K562 (cell line): ENCODE data around the gene DEPP1. TPM values are rescaled to one million over a fixed set of nuclear protein-coding genes. Genes with fewer than 3 reads are reported as not detected.
A peak's percentile ranks its signal among the peaks of the same experiment; 100 is the strongest.

ENCODE experiments used
- ATAC-seq: fragments of 200-7000 bp; cut with Tn5 transposase; 3 replicates; pipeline ENCODE4 v1.9.1; 2020; ENCODE audit warnings: moderate library complexity
- BruUV-seq: library from RNA; stranded (reverse); fragments of 400-500 nt; replicated peaks from 2 replicates; lab custom pipeline; 2021; lab: Mats Ljungman, UMichigan
- CTCF ChIA-PET: fragments of 300-600 bp; formaldehyde crosslinking; extraction: SDS; loops from one replicate; lab custom pipeline; 2021; ENCODE audit warnings: low intra/inter-chr PET ratio; lab: Yijun Ruan, JAX
- POLR2A ChIA-PET: fragments of 300-600, 350-650 bp; sonication (Branson Sonifier 250); formaldehyde crosslinking; extraction: SDS; loops from one replicate; lab custom pipeline; 2021; ENCODE audit warnings: antibody characterized with exemption, inconsistent platforms; lab: Yijun Ruan, JAX
- DNase-seq, 4 experiments: peaks; one replicate each; pipeline versions ENCODE4 v3.0.0 to v3.0.0-alpha.2; 2011 to 2018; ENCODE audit warnings: low spot score in 3 of 4, mixed read lengths in 3 of 4; ENCODE audit errors: extremely low read depth in 1 of 4
- FAIRE-seq: peaks from 2 replicates; lab custom pipeline; 2011; peaks lifted over from hg19 to GRCh38; lab: Jason Lieb, UNC
- H2AFZ ChIP-seq: 2 replicates; pipeline ENCODE4 v1.6.0; 2011; ENCODE audit warnings: low read depth, low read length, control low read depth, inconsistent platforms
- H3K27ac ChIP-seq: fragments of 200-600 bp; 3 replicates; pipeline ENCODE4 v1.8.0; 2011; ENCODE audit warnings: low read depth, mild to moderate bottlenecking, control low read depth, inconsistent platforms, low read length, moderate library complexity, mixed read lengths; ENCODE audit errors: extremely low read depth
- H3K27me3 ChIP-seq, 2 experiments: fragments of 300-600 bp in 1 of 2; 2 replicates in 1 of 2; 3 replicates in 1 of 2; pipeline versions ENCODE4 v1.6.0 to v1.8.0; 2011; ENCODE audit warnings: inconsistent platforms in 2 of 2, low read length in 2 of 2, mild to moderate bottlenecking in 1 of 2, mixed read lengths in 1 of 2, moderate library complexity in 1 of 2; ENCODE audit not compliant: control insufficient read depth in 2 of 2, insufficient read depth in 2 of 2
- H3K36me3 ChIP-seq: fragments of 300-600 bp; 3 replicates; pipeline ENCODE4 v1.8.0; 2011; ENCODE audit warnings: mild to moderate bottlenecking, low read length, inconsistent platforms; ENCODE audit not compliant: control insufficient read depth, insufficient read depth
- H3K4me1 ChIP-seq, 2 experiments: fragments of 200-600 bp in 1 of 2; replicated peaks in 1 of 2; 2 replicates in 1 of 2; 3 replicates in 1 of 2; pipeline versions ENCODE4 v1.5.1 to v1.8.0; 2011; ENCODE audit warnings: inconsistent platforms in 2 of 2, low read length in 2 of 2, mild to moderate bottlenecking in 1 of 2, mixed read lengths in 1 of 2, moderate library complexity in 1 of 2; ENCODE audit not compliant: control insufficient read depth in 2 of 2, insufficient read depth in 2 of 2
- H3K4me2 ChIP-seq: 2 replicates; pipeline ENCODE4 v1.6.1; 2011; ENCODE audit warnings: low read length, control low read depth, inconsistent platforms, mixed read lengths; ENCODE audit not compliant: insufficient read depth
- H3K4me3 ChIP-seq: fragments of 200-600 bp; sonication (generic), shearing (Covaris generic); 2 replicates; pipeline ENCODE4 v1.5.1; 2016; ENCODE audit warnings: control low read depth, inconsistent platforms
- H3K79me2 ChIP-seq: fragments of 200-600 bp; 3 replicates; pipeline ENCODE4 v1.8.0; 2011; ENCODE audit warnings: low read length, inconsistent platforms; ENCODE audit not compliant: control insufficient read depth, insufficient read depth
- H3K9ac ChIP-seq, 2 experiments: 2 replicates each; pipeline versions ENCODE4 v1.6.0 to v1.6.1; 2011; ENCODE audit warnings: low read depth in 2 of 2, low read length in 2 of 2, control low read depth in 1 of 2, inconsistent platforms in 1 of 2, mild to moderate bottlenecking in 1 of 2, mixed read lengths in 1 of 2; ENCODE audit not compliant: insufficient read depth in 1 of 2
- H3K9me1 ChIP-seq: one replicate; pipeline ENCODE4 v1.6.0; 2011; ENCODE audit warnings: inconsistent platforms, mild to moderate bottlenecking, low read length, moderate library complexity; ENCODE audit not compliant: control insufficient read depth, insufficient read depth
- H3K9me3 ChIP-seq: replicated peaks from 2 replicates; pipeline ENCODE4 v1.5.1; 2011; ENCODE audit warnings: low read depth, low read length, inconsistent platforms; ENCODE audit not compliant: control insufficient read depth, insufficient read depth
- H4K20me1 ChIP-seq: replicated peaks from 2 replicates; pipeline ENCODE4 v1.6.1; 2011; ENCODE audit warnings: low read length, inconsistent platforms, mixed read lengths; ENCODE audit not compliant: control insufficient read depth, insufficient read depth
- CREB3L1 ChIP-seq: fragments of 450-650 bp; IDR thresholded peaks from 2 replicates; pipeline ENCODE4 v1.6.1; 2014; ENCODE audit warnings: low read depth, mild to moderate bottlenecking, moderate library complexity, borderline replicate concordance
- CTCF ChIP-seq, 3 experiments: IDR thresholded peaks in 2 of 3; conservative IDR thresholded peaks in 1 of 3; 2 replicates each; pipeline ENCODE4 v1.5.1; 2011 to 2012; ENCODE audit warnings: low read length in 3 of 3, mild to moderate bottlenecking in 3 of 3, control low read depth in 2 of 3, improper control_type of control experiment in 1 of 3, inconsistent platforms in 1 of 3, low read depth in 1 of 3, mixed read lengths in 1 of 3, moderate library complexity in 1 of 3; ENCODE audit not compliant: insufficient read depth in 2 of 3
- MIER1 ChIP-seq: fragments of 450-650 bp; IDR thresholded peaks from 2 replicates; pipeline ENCODE4 v1.6.1; 2016; ENCODE audit warnings: antibody characterized with exemption, mild to moderate bottlenecking, low read depth
- MTA3 ChIP-seq: fragments of 450-650 bp; formaldehyde crosslinking; IDR thresholded peaks from 2 replicates; pipeline ENCODE4 v1.6.1; 2017; ENCODE audit warnings: mild to moderate bottlenecking, borderline replicate concordance
- TAF1 ChIP-seq: IDR thresholded peaks from 2 replicates; pipeline ENCODE4 v1.6.1; 2011; ENCODE audit warnings: mild to moderate bottlenecking, low read length, moderate library complexity; ENCODE audit not compliant: insufficient read depth, control insufficient read depth, severe bottlenecking; ENCODE audit errors: extremely low read depth
- TBL1XR1 ChIP-seq, 2 experiments: IDR thresholded peaks; 2 replicates each; pipeline ENCODE4 v1.6.1; 2012; ENCODE audit warnings: improper control_type of control experiment in 2 of 2, low read length in 2 of 2, mild to moderate bottlenecking in 1 of 2
- WGBS: fragments of 100-300 bp; shearing (Covaris generic); methylation state at CpG from one replicate; pipeline ENCODE4 v1.1.6; 2016; ENCODE audit warnings: low coverage, mixed read lengths; ENCODE audit not compliant: insufficient coverage; ENCODE audit errors: missing lambda C conversion rate; 5-methylcytosine and 5-hydroxymethylcytosine counted together
- in situ Hi-C: fragments of 300-500 bp; cut with MboI; formaldehyde crosslinking; loops from 4 replicates; pipeline ENCODE4 v1.15.0; 2018; ENCODE audit warnings: inconsistent platforms, mixed read lengths
- intact Hi-C: fragments of 100-400 bp; cut with micrococcal nuclease; formaldehyde crosslinking; loops from 2 replicates; pipeline ENCODE4 v1.14.2; 2022
- polyA plus RNA-seq, 8 experiments: library from polyadenylated mRNA; depleted of rRNA in 4 of 8; stranded (reverse) in 5 of 8; unstranded in 3 of 8; fragments of >200 nt; fragmentation: Nextera tagmentation in 2 of 8; fragmentation: Illumina TruSeq in 1 of 8; extraction: Ambion mirVana in 2 of 8; extraction: Trizol in 1 of 8; gene quantifications; 2 replicates each; pipeline versions ENCODE4 v1.2.1 to v1.2.3, GENCODE V29; 2011 to 2014; ENCODE audit warnings: inconsistent platforms in 1 of 8, missing spikeins in 1 of 8
- total RNA-seq, 7 experiments: library from RNA; depleted of rRNA in 6 of 7; stranded (reverse); fragments of >200 nt in 6 of 7; fragmentation: Illumina TruSeq in 2 of 7; extraction: Trizol in 2 of 7; gene quantifications; 2 replicates each; pipeline versions ENCODE4 v1.2.1 to v1.2.3, GENCODE V29; 2011 to 2021; ENCODE audit warnings: low replicate concordance in 1 of 7
- TF ChIP-seq, protein P1 (sequence below): fragments of 200-800 bp; sonication (Bioruptor generic); IDR thresholded peaks from 2 replicates; pipeline ENCODE4 v1.6.1; 2017; ENCODE audit warnings: missing genetic modification characterization, missing compliant biosample characterization
- TF ChIP-seq, protein P2 (sequence below): fragments of 450-650 bp; IDR thresholded peaks from 2 replicates; pipeline ENCODE4 v1.6.1; 2016; ENCODE audit warnings: borderline replicate concordance

The DEPP1 gene
- total and polyA plus RNA-seq, 9 of the 15 experiments (the other 6 are each of a cell fraction or from before 2014, with no cell fraction given) = 0.04 to 0.54 (median 0.20) TPM; not detected in 1

DNA sequence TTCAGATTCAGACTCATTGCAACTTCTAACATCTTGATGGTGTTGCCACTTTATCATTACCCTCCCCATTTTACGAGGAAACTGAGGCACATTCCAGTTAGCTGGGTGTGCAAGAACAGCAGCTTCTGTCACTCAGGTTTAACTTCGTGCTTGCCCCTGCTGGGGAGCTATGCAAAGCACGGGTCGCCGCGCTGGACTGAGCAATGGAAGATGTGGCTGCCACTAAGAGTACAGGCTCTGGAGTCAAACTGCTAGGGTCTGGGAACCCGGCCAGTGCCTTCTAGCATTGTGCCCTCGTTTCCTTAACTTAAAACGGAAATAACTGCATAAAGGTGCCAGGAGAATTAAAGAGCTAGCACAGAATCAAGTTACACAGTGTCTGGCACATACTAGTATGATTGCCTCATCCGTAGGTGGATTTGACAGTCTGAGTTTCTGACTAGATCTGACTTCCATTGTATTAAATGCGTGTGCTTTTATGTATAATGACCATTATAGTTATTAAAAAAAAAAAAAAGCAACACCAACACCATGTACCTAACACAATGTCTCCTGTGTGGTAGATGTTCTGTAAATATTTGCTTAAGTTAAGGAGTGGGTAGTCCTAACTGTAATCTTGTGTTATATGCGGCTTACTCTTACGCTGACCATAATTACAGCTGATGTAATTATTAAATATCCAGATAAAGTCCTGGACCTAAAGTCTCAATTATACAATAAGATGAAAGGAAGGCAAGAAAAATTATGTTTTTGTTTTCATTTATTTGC, 23.0 kb upstream of the DEPP1 start:
- no peaks in the 10 kb centered on the region for H3K9me1 ChIP-seq
- H3K36me3 ChIP-seq = peaks cover 28% of the 10 kb centered on the region
- POLR2A ChIA-PET = interaction anchor here (1.1 kb wide), 1 partner anchor 9 kb away, joined by 3 read pairs; no protein-coding TSS in a partner anchor
- peaks cover 16% of the 10 kb centered on the region for H3K9me3 ChIP-seq
- H3K4me3 ChIP-seq = peak overlapping the region; percentile 48
- no TSS peak for BruUV-seq
- 5% methylated on average over 13 of the region's 13 CpGs for whole genome bisulfite sequencing
- H4K20me1 ChIP-seq = no peaks in the 10 kb centered on the region
- peak overlapping the region; percentile 85 for H3K27ac ChIP-seq
- peak overlapping the region; percentile 88 for H3K4me2 ChIP-seq
- peaks cover 29% of the 10 kb centered on the region for H3K79me2 ChIP-seq
- peaks cover 10 to 12% of the 10 kb centered on the region in 2 experiments; a peak in 3 of 5 replicates for H3K4me1 ChIP-seq
- H3K27me3 ChIP-seq = peaks cover 0 to 3% of the 10 kb centered on the region in 2 experiments; a peak in 1 of 5 replicates
- CTCF ChIA-PET = no interaction called here
- intact Hi-C loops = no loop called here
- H3K9ac ChIP-seq = peak overlapping the region; percentile 86 to 91
- in situ Hi-C loops = loop anchor here (10.0 kb wide), 1 partner anchor 463 kb away; no protein-coding TSS in a partner anchor
- FAIRE-seq (peak; percentile 59), DNase-seq (peak in 3 of 4 experiments; percentile 50 to 80 (median 77)), ATAC-seq (peak; percentile 90)
- H2AFZ ChIP-seq = peak overlapping the region; percentile 96
- TF ChIP-seq CREB3L1 (0 out of 2 replicates have a peak, but pooled peaks have one; percentile 9), CTCF (IDR thresholded peaks at IDR 0.05 in 2 of 3, conservative IDR thresholded peaks at IDR 0.05 in 1 of 3; ENCODE audit: insufficient read depth in 2 of 3, low read depth in 1 of 3, low read length in 3 of 3) (peak in 2 of 3 experiments; percentile 20 to 39; a peak in 4 of 6 replicates), MTA3 (peak; percentile 16; the same call in 1 of the 2 replicates), TAF1 (peak; percentile 27), TBL1XR1 (IDR thresholded peaks at IDR 0.05; ENCODE audit: low read length in 2 of 2) (no peak), MIER1 (0 out of 2 replicates have a peak, but pooled peaks have one; percentile 30)
- TF ChIP-seq, protein P1, sequence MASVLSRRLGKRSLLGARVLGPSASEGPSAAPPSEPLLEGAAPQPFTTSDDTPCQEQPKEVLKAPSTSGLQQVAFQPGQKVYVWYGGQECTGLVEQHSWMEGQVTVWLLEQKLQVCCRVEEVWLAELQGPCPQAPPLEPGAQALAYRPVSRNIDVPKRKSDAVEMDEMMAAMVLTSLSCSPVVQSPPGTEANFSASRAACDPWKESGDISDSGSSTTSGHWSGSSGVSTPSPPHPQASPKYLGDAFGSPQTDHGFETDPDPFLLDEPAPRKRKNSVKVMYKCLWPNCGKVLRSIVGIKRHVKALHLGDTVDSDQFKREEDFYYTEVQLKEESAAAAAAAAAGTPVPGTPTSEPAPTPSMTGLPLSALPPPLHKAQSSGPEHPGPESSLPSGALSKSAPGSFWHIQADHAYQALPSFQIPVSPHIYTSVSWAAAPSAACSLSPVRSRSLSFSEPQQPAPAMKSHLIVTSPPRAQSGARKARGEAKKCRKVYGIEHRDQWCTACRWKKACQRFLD (CRISPR knock-in tag) = peak; percentile 12
- TF ChIP-seq, protein P2, sequence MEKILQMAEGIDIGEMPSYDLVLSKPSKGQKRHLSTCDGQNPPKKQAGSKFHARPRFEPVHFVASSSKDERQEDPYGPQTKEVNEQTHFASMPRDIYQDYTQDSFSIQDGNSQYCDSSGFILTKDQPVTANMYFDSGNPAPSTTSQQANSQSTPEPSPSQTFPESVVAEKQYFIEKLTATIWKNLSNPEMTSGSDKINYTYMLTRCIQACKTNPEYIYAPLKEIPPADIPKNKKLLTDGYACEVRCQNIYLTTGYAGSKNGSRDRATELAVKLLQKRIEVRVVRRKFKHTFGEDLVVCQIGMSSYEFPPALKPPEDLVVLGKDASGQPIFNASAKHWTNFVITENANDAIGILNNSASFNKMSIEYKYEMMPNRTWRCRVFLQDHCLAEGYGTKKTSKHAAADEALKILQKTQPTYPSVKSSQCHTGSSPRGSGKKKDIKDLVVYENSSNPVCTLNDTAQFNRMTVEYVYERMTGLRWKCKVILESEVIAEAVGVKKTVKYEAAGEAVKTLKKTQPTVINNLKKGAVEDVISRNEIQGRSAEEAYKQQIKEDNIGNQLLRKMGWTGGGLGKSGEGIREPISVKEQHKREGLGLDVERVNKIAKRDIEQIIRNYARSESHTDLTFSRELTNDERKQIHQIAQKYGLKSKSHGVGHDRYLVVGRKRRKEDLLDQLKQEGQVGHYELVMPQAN = no peak
